Hepatocyte (in vitro differentiated cells): Measurements from ENCODE around the gene ELMO2. TPM values are rescaled to one million over a fixed set of nuclear protein-coding genes. Genes with fewer than 3 reads are reported as not detected.

Experiments
- DNase-seq: peaks from one replicate; pipeline ENCODE4 v3.0.0-alpha.2; 2016; ENCODE audit warnings: low spot score
- H2AFZ ChIP-seq: fragments of 200-600 bp; sonication (generic); 2 replicates; pipeline ENCODE4 v1.6.0; 2016; ENCODE audit warnings: antibody characterized with exemption, mild to moderate bottlenecking
- H3K27ac ChIP-seq: fragments of 200-600 bp; sonication (generic); 2 replicates; pipeline ENCODE4 v1.5.1; 2016; ENCODE audit warnings: mild to moderate bottlenecking
- H3K27me3 ChIP-seq: fragments of 200-600 bp; sonication (generic); 2 replicates; pipeline ENCODE4 v1.6.1; 2016
- H3K36me3 ChIP-seq: fragments of 200-600 bp; sonication (generic); replicated peaks from 2 replicates; pipeline ENCODE4 v1.5.1; 2016; ENCODE audit warnings: low read depth; ENCODE audit not compliant: insufficient read depth
- H3K4me1 ChIP-seq: fragments of 200-600 bp; sonication (generic); 2 replicates; pipeline ENCODE4 v1.5.1; 2016; ENCODE audit warnings: mild to moderate bottlenecking, moderate library complexity; ENCODE audit not compliant: insufficient read depth
- H3K4me2 ChIP-seq: fragments of 200-600 bp; sonication (generic); 2 replicates; pipeline ENCODE4 v1.6.0; 2016
- H3K4me3 ChIP-seq: fragments of 200-600 bp; sonication (generic); 2 replicates; pipeline ENCODE4 v1.5.1; 2016; ENCODE audit warnings: mild to moderate bottlenecking
- H3K79me2 ChIP-seq: fragments of 200-600 bp; sonication (generic); 2 replicates; pipeline ENCODE4 v1.6.0; 2017; ENCODE audit warnings: mild to moderate bottlenecking
- H3K9me2 ChIP-seq: fragments of 200-600 bp; sonication (generic); replicated peaks from 2 replicates; pipeline ENCODE4 v1.6.0; 2017; ENCODE audit warnings: mild to moderate bottlenecking; ENCODE audit not compliant: insufficient read depth
- H3K9me3 ChIP-seq: fragments of 200-600 bp; sonication (generic); 2 replicates; pipeline ENCODE4 v1.5.1; 2016; ENCODE audit warnings: low read depth, mild to moderate bottlenecking
- H4K20me1 ChIP-seq: fragments of 200-600 bp; sonication (generic); 2 replicates; pipeline ENCODE4 v1.6.0; 2016; ENCODE audit warnings: mild to moderate bottlenecking; ENCODE audit not compliant: insufficient read depth, poor library complexity, severe bottlenecking
- CTCF ChIP-seq: fragments of 200-600 bp; sonication (generic); IDR thresholded peaks from 2 replicates; pipeline ENCODE4 v1.5.1; 2016; ENCODE audit warnings: antibody characterized with exemption, mild to moderate bottlenecking; ENCODE audit not compliant: poor library complexity
- EZH2 ChIP-seq: fragments of 200-600 bp; sonication (generic); IDR thresholded peaks from 2 replicates; pipeline ENCODE4 v1.6.1; 2016; ENCODE audit warnings: antibody characterized with exemption, mild to moderate bottlenecking, borderline replicate concordance
- EZH2phosphoT487 ChIP-seq: fragments of 200-600 bp; sonication (generic); IDR thresholded peaks from one replicate; pipeline ENCODE4 v1.6.1; 2018; ENCODE audit warnings: antibody characterized with exemption, mild to moderate bottlenecking, low read depth, moderate library complexity; ENCODE audit not compliant: unreplicated experiment, severe bottlenecking
- WGBS: methylation state at CpG from one replicate; pipeline ENCODE4 v1.1.6; 2016; ENCODE audit warnings: low lambda C conversion rate; ENCODE audit errors: missing lambda C conversion rate; 5-methylcytosine and 5-hydroxymethylcytosine counted together
- polyA plus RNA-seq: library from polyadenylated mRNA; unstranded; fragments of >200 nt; fragmentation: Nextera tagmentation; extraction: Ambion mirVana; gene quantifications from 2 replicates; pipeline ENCODE4 v1.2.1, GENCODE V29; 2016
- total RNA-seq: library from RNA; depleted of rRNA; stranded (reverse); fragments of >200 nt; gene quantifications from 2 replicates; pipeline ENCODE4 v1.2.3, GENCODE V29; 2014

Gene ELMO2
- total and polyA plus RNA-seq, 2 experiments from 2014 or later, result 35.0 to 42.3 TPM

- H3K4me3 ChIP-seq, result no peak overlapping the region
- WGBS, result 41% methylated on average over 6 of the region's 6 CpGs
- peak overlapping the region; percentile 83 for H3K27ac ChIP-seq
- H3K9me2 ChIP-seq, result no peaks in the 10 kb centered on the region
- peaks cover 34% of the 10 kb centered on the region for H3K4me1 ChIP-seq
- TF ChIP-seq EZH2 (no peak), EZH2phosphoT487 (no peak), CTCF (no peak)
- DNase-seq, result peak; percentile 13
- peaks cover 13% of the 10 kb centered on the region for H4K20me1 ChIP-seq
- H3K79me2 ChIP-seq, result peaks cover 87% of the 10 kb centered on the region
- H3K36me3 ChIP-seq, result no peaks in the 10 kb centered on the region
- H3K27me3 ChIP-seq, result no peaks in the 10 kb centered on the region
- H2AFZ ChIP-seq, result no peak overlapping the region
- no peaks in the 10 kb centered on the region for H3K9me3 ChIP-seq
- H3K4me2 ChIP-seq, result peak overlapping the region; percentile 63
Observed at GRCh38 chr20:46400828-46401477, 5.5 kb downstream of the ELMO2 start.

GRCh38 chr20:46400253-46400652 is 6.2 kb downstream of the ELMO2 start:
- 48% methylated on average over 4 of the region's 4 CpGs for WGBS
- H3K4me1 ChIP-seq, result peaks cover 34% of the 10 kb centered on the region
- no peaks in the 10 kb centered on the region for H3K27me3 ChIP-seq
- DNase-seq, result peak; percentile 46
- no peaks in the 10 kb centered on the region for H3K9me3 ChIP-seq
- peaks cover 88% of the 10 kb centered on the region for H3K79me2 ChIP-seq
- no peaks in the 10 kb centered on the region for H3K9me2 ChIP-seq
- H3K4me3 ChIP-seq, result no peak overlapping the region
- peak overlapping the region; percentile 83 for H3K27ac ChIP-seq
- H3K4me2 ChIP-seq, result peak overlapping the region; percentile 63
- H4K20me1 ChIP-seq, result peaks cover 17% of the 10 kb centered on the region
- TF ChIP-seq EZH2, result no peak
- H3K36me3 ChIP-seq, result no peaks in the 10 kb centered on the region
- H2AFZ ChIP-seq, result no peak overlapping the region

- Histone ChIP-seq H3K36me3 (no peaks in the 10 kb centered on the region), H3K27ac (peak overlapping the region; percentile 83), H3K27me3 (no peaks in the 10 kb centered on the region), H3K4me1 (peaks cover 34% of the 10 kb centered on the region), H4K20me1 (peaks cover 25% of the 10 kb centered on the region), H2AFZ (no peak overlapping the region), H3K4me2 (no peak overlapping the region), H3K9me3 (no peaks in the 10 kb centered on the region), H3K4me3 (no peak overlapping the region), H3K9me2 (no peaks in the 10 kb centered on the region), H3K79me2 (peaks cover 80% of the 10 kb centered on the region)
- DNase-seq, result no peak
- TF ChIP-seq EZH2phosphoT487 (no peak), EZH2 (no peak), CTCF (no peak)
- WGBS, result 94% methylated on average over 3 of the region's 3 CpGs
Observed at GRCh38 chr20:46399401-46399800, 7.0 kb downstream of the ELMO2 start.

GRCh38 chr20:46398963-46399362 is 7.5 kb downstream of the ELMO2 start:
- peaks cover 34% of the 10 kb centered on the region for H3K4me1 ChIP-seq
- TF ChIP-seq CTCF (no peak), EZH2 (no peak), EZH2phosphoT487 (no peak)
- H3K36me3 ChIP-seq, result no peaks in the 10 kb centered on the region
- no peak overlapping the region for H3K4me2 ChIP-seq
- no peaks in the 10 kb centered on the region for H3K9me2 ChIP-seq
- H3K4me3 ChIP-seq, result no peak overlapping the region
- H3K79me2 ChIP-seq, result peaks cover 76% of the 10 kb centered on the region
- no peak overlapping the region for H3K27ac ChIP-seq
- peaks cover 25% of the 10 kb centered on the region for H4K20me1 ChIP-seq
- no peaks in the 10 kb centered on the region for H3K9me3 ChIP-seq
- WGBS, result 88% methylated on average over 3 of the region's 3 CpGs
- H3K27me3 ChIP-seq, result no peaks in the 10 kb centered on the region
- DNase-seq, result no peak
- no peak overlapping the region for H2AFZ ChIP-seq
